HEK293 (cell line): ENCODE results near the gene ZNF587.

Experiments
- IKZF3 ChIP-seq: fragments of 450-650 bp; IDR thresholded peaks from 2 replicates; pipeline ENCODE4 v1.5.0; 2018; ENCODE audit warnings: missing biosample characterization, mild to moderate bottlenecking, missing genetic modification characterization, moderate library complexity
- KLF1 ChIP-seq: fragments of 450-650 bp; formaldehyde crosslinking; IDR thresholded peaks from 2 replicates; pipeline ENCODE4 v1.5.1; 2016; ENCODE audit warnings: missing biosample characterization, missing genetic modification characterization
- KLF16 ChIP-seq: fragments of 450-650 bp; formaldehyde crosslinking; IDR thresholded peaks from 2 replicates; pipeline ENCODE4 v1.5.1; 2017; ENCODE audit warnings: missing biosample characterization, missing genetic modification characterization
- KLF8 ChIP-seq: fragments of 450-650 bp; formaldehyde crosslinking; IDR thresholded peaks from 2 replicates; pipeline ENCODE4 v1.5.1; 2016; ENCODE audit warnings: missing biosample characterization, missing genetic modification characterization
- MYNN ChIP-seq: fragments of 450-650 bp; formaldehyde crosslinking; IDR thresholded peaks from 2 replicates; pipeline ENCODE4 v1.5.1; 2016; ENCODE audit warnings: missing biosample characterization, missing genetic modification characterization, borderline replicate concordance
- PRDM1 ChIP-seq: fragments of 450-650 bp; formaldehyde crosslinking; IDR thresholded peaks from 2 replicates; pipeline ENCODE4; 2016; ENCODE audit warnings: missing biosample characterization, missing genetic modification characterization
- SCRT2 ChIP-seq: fragments of 450-650 bp; formaldehyde crosslinking; IDR thresholded peaks from 2 replicates; pipeline ENCODE4 v1.5.1; 2016; ENCODE audit warnings: missing biosample characterization, missing genetic modification characterization
- SP7 ChIP-seq: fragments of 450-650 bp; formaldehyde crosslinking; IDR thresholded peaks from 2 replicates; pipeline ENCODE4 v1.5.1; 2016; ENCODE audit warnings: missing biosample characterization, missing genetic modification characterization
- ZBTB21 ChIP-seq: fragments of 450-650 bp; formaldehyde crosslinking; IDR thresholded peaks from 2 replicates; pipeline ENCODE4 v1.5.1; 2017; ENCODE audit warnings: missing biosample characterization, missing genetic modification characterization
- ZBTB7A ChIP-seq: fragments of 450-650 bp; formaldehyde crosslinking; IDR thresholded peaks from 2 replicates; pipeline ENCODE4 v1.5.1; 2016; ENCODE audit warnings: low read depth, missing biosample characterization, missing genetic modification characterization
- ZFP3 ChIP-seq: fragments of 450-650 bp; formaldehyde crosslinking; IDR thresholded peaks from 2 replicates; pipeline ENCODE4 v1.5.1; 2016; ENCODE audit warnings: low read depth, missing biosample characterization, missing genetic modification characterization
- ZFP37 ChIP-seq: fragments of 450-650 bp; formaldehyde crosslinking; IDR thresholded peaks from 2 replicates; pipeline ENCODE4 v1.5.1; 2016; ENCODE audit warnings: missing biosample characterization, missing genetic modification characterization
- ZNF133 ChIP-seq: fragments of 450-650 bp; formaldehyde crosslinking; IDR thresholded peaks from 2 replicates; pipeline ENCODE4 v1.5.1; 2016; ENCODE audit warnings: missing biosample characterization, missing genetic modification characterization
- ZNF138 ChIP-seq: fragments of 450-650 bp; formaldehyde crosslinking; IDR thresholded peaks from 2 replicates; pipeline ENCODE4 v1.5.1; 2016; ENCODE audit warnings: missing biosample characterization, missing genetic modification characterization, borderline replicate concordance
- ZNF146 ChIP-seq: fragments of 450-650 bp; formaldehyde crosslinking; IDR thresholded peaks from 2 replicates; pipeline ENCODE4 v1.5.1; 2016; ENCODE audit warnings: missing biosample characterization, missing genetic modification characterization
- ZNF175 ChIP-seq: fragments of 450-650 bp; formaldehyde crosslinking; IDR thresholded peaks from 2 replicates; pipeline ENCODE4 v1.5.1; 2016; ENCODE audit warnings: missing biosample characterization, missing genetic modification characterization
- ZNF184 ChIP-seq: fragments of 450-650 bp; IDR thresholded peaks from 2 replicates; pipeline ENCODE4 v1.5.1; 2018; ENCODE audit warnings: missing biosample characterization, mild to moderate bottlenecking, missing genetic modification characterization
- ZNF274 ChIP-seq, 2 experiments: fragments of 200-500 bp in 1 of 2; fragments of 450-650 bp in 1 of 2; sonication (Bioruptor generic) in 1 of 2; formaldehyde crosslinking in 1 of 2; IDR thresholded peaks; 2 replicates each; pipeline versions ENCODE4 v1.5.1 to v1.6.1; 2014 to 2016; ENCODE audit warnings: borderline replicate concordance in 1 of 2, inconsistent platforms in 1 of 2, low read length in 1 of 2, missing biosample characterization in 1 of 2, missing genetic modification characterization in 1 of 2
- ZNF335 ChIP-seq: fragments of 450-650 bp; formaldehyde crosslinking; conservative IDR thresholded peaks from 2 replicates; pipeline ENCODE4 v1.5.1; 2016; ENCODE audit warnings: missing biosample characterization, missing genetic modification characterization
- ZNF341 ChIP-seq: fragments of 450-650 bp; formaldehyde crosslinking; IDR thresholded peaks from 2 replicates; pipeline ENCODE4; 2016; ENCODE audit warnings: low read depth, missing biosample characterization, missing genetic modification characterization
- ZNF473 ChIP-seq: fragments of 450-650 bp; formaldehyde crosslinking; IDR thresholded peaks from 2 replicates; pipeline ENCODE4 v1.5.1; 2017; ENCODE audit warnings: missing biosample characterization, missing genetic modification characterization
- ZNF580 ChIP-seq: fragments of 450-650 bp; formaldehyde crosslinking; IDR thresholded peaks from 2 replicates; pipeline ENCODE4 v1.5.1; 2016; ENCODE audit warnings: missing biosample characterization, missing genetic modification characterization
- ZNF585B ChIP-seq: fragments of 450-650 bp; formaldehyde crosslinking; IDR thresholded peaks from 2 replicates; pipeline ENCODE4 v1.5.1; 2016; ENCODE audit warnings: missing biosample characterization, missing genetic modification characterization
- ZNF623 ChIP-seq: fragments of 450-650 bp; formaldehyde crosslinking; IDR thresholded peaks from 2 replicates; pipeline ENCODE4 v1.5.1; 2016; ENCODE audit warnings: missing biosample characterization, missing genetic modification characterization
- ZNF664 ChIP-seq: fragments of 450-650 bp; formaldehyde crosslinking; IDR thresholded peaks from 2 replicates; pipeline ENCODE4 v1.5.1; 2016; ENCODE audit warnings: missing biosample characterization, missing genetic modification characterization
- ZNF692 ChIP-seq: fragments of 450-650 bp; formaldehyde crosslinking; IDR thresholded peaks from 2 replicates; pipeline ENCODE4 v1.5.1; 2016; ENCODE audit warnings: missing biosample characterization, missing genetic modification characterization
- ZXDB ChIP-seq: fragments of 450-650 bp; formaldehyde crosslinking; IDR thresholded peaks from 2 replicates; pipeline ENCODE4 v1.5.1; 2016; ENCODE audit warnings: missing biosample characterization, missing genetic modification characterization
- TF ChIP-seq, protein P1 (sequence below): fragments of 450-650 bp; formaldehyde crosslinking; IDR thresholded peaks from 2 replicates; pipeline ENCODE4 v1.5.1; 2016; ENCODE audit warnings: missing biosample characterization, missing genetic modification characterization
- TF ChIP-seq, protein P2 (sequence below): fragments of 450-650 bp; formaldehyde crosslinking; IDR thresholded peaks from 2 replicates; pipeline ENCODE4 v1.5.1; 2016; ENCODE audit warnings: missing biosample characterization, missing genetic modification characterization
- TF ChIP-seq, protein P3 (sequence below): fragments of 450-650 bp; formaldehyde crosslinking; IDR thresholded peaks from 2 replicates; pipeline ENCODE4 v1.5.0; 2017; ENCODE audit warnings: missing biosample characterization, missing genetic modification characterization, borderline replicate concordance

ZNF587 gene

GRCh38 chr19:57814505-57815246 lies 35.0 kb upstream of the ZNF587 start, which contains the start of gene ZNF552 (continued):
- TF ChIP-seq KLF16 (0 out of 2 replicates have a peak, but pooled peaks have one; percentile 41), ZNF341 (tag by site-specific recombination) (no peak; the same call in 1 of the 2 replicates), ZNF335 (peak; percentile 89), ZBTB21 (tag by site-specific recombination) (no peak), ZBTB7A (tag by site-specific recombination) (no peak), ZNF175 (tag by site-specific recombination) (no peak), KLF8 (tag by site-specific recombination) (peak; percentile 78), ZNF274 (IDR thresholded peaks at IDR 0.05; ENCODE audit: low read length) (no peak), ZNF274 (tag by site-specific recombination; IDR thresholded peaks at IDR 0.05; ENCODE audit: borderline replicate concordance) (no peak), ZNF473 (tag by site-specific recombination) (no peak), ZFP3 (tag by site-specific recombination) (no peak), ZNF623 (no peak), ZFP37 (tag by site-specific recombination) (peak; percentile 30; the same call in 1 of the 2 replicates), ZNF664 (tag by site-specific recombination) (no peak), ZNF146 (no peak), SP7 (tag by site-specific recombination) (peak; percentile 44; the same call in 1 of the 2 replicates), SCRT2 (tag by site-specific recombination) (peak; percentile 85), ZNF585B (tag by site-specific recombination) (no peak), PRDM1 (no peak), ZNF133 (no peak), MYNN (tag by site-specific recombination) (no peak), ZNF138 (tag by site-specific recombination) (no peak), ZNF184 (tag by site-specific recombination) (no peak), IKZF3 (no peak), KLF1 (tag by site-specific recombination) (peak; percentile 71; the same call in 1 of the 2 replicates), ZNF580 (tag by site-specific recombination) (peak; percentile 45; the same call in 1 of the 2 replicates), ZXDB (tag by site-specific recombination) (peak; percentile 87), ZNF692 (peak; percentile 53; the same call in 1 of the 2 replicates)
- TF ChIP-seq, protein P1, sequence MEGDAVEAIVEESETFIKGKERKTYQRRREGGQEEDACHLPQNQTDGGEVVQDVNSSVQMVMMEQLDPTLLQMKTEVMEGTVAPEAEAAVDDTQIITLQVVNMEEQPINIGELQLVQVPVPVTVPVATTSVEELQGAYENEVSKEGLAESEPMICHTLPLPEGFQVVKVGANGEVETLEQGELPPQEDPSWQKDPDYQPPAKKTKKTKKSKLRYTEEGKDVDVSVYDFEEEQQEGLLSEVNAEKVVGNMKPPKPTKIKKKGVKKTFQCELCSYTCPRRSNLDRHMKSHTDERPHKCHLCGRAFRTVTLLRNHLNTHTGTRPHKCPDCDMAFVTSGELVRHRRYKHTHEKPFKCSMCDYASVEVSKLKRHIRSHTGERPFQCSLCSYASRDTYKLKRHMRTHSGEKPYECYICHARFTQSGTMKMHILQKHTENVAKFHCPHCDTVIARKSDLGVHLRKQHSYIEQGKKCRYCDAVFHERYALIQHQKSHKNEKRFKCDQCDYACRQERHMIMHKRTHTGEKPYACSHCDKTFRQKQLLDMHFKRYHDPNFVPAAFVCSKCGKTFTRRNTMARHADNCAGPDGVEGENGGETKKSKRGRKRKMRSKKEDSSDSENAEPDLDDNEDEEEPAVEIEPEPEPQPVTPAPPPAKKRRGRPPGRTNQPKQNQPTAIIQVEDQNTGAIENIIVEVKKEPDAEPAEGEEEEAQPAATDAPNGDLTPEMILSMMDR (tag by site-specific recombination): peak; percentile 19; the same call in 1 of the 2 replicates
- TF ChIP-seq, protein P2, sequence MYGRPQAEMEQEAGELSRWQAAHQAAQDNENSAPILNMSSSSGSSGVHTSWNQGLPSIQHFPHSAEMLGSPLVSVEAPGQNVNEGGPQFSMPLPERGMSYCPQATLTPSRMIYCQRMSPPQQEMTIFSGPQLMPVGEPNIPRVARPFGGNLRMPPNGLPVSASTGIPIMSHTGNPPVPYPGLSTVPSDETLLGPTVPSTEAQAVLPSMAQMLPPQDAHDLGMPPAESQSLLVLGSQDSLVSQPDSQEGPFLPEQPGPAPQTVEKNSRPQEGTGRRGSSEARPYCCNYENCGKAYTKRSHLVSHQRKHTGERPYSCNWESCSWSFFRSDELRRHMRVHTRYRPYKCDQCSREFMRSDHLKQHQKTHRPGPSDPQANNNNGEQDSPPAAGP (tag by site-specific recombination): no peak
- TF ChIP-seq, protein P3, sequence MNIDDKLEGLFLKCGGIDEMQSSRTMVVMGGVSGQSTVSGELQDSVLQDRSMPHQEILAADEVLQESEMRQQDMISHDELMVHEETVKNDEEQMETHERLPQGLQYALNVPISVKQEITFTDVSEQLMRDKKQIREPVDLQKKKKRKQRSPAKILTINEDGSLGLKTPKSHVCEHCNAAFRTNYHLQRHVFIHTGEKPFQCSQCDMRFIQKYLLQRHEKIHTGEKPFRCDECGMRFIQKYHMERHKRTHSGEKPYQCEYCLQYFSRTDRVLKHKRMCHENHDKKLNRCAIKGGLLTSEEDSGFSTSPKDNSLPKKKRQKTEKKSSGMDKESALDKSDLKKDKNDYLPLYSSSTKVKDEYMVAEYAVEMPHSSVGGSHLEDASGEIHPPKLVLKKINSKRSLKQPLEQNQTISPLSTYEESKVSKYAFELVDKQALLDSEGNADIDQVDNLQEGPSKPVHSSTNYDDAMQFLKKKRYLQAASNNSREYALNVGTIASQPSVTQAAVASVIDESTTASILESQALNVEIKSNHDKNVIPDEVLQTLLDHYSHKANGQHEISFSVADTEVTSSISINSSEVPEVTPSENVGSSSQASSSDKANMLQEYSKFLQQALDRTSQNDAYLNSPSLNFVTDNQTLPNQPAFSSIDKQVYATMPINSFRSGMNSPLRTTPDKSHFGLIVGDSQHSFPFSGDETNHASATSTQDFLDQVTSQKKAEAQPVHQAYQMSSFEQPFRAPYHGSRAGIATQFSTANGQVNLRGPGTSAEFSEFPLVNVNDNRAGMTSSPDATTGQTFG (tag by site-specific recombination): no peak
